ENCODE measurements around the gene CDH4.

The CDH4 gene

DNA sequence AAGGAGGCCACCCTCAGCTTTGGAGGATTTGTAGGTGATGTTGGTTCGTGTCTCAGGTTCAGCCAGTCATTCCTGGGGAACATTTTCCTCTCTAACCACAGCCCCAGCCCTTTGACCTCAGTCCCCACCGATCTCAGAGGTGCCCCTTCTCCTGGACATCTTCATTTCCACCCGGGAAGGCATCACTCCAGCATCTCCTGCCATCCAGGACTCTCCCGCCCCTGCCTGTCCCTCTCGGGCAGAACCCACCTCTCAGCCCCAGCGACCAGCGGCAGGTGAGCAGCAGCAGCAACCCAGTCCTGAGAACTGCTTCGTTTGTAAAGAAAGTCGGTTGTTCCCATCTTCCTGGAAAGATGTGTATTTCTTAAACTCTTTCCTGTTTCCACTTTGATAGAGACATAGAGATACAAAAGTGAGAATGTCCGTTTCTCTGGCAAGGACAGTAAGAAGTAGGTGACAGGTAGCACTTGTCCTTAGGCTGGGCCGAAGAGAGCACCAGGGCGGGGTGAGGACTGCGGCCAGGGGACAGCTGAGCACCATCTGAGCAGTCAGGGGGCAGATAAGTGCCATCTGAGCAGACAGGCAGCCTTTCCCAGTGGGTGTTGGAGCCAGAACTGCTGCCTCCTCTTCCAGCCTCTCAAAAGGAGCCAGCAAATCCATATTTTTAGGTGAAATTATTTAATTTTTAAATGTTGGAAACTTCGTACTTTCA lies 142.2 kb downstream of the CDH4 start:
- TF ChIP-seq, protein P1, sequence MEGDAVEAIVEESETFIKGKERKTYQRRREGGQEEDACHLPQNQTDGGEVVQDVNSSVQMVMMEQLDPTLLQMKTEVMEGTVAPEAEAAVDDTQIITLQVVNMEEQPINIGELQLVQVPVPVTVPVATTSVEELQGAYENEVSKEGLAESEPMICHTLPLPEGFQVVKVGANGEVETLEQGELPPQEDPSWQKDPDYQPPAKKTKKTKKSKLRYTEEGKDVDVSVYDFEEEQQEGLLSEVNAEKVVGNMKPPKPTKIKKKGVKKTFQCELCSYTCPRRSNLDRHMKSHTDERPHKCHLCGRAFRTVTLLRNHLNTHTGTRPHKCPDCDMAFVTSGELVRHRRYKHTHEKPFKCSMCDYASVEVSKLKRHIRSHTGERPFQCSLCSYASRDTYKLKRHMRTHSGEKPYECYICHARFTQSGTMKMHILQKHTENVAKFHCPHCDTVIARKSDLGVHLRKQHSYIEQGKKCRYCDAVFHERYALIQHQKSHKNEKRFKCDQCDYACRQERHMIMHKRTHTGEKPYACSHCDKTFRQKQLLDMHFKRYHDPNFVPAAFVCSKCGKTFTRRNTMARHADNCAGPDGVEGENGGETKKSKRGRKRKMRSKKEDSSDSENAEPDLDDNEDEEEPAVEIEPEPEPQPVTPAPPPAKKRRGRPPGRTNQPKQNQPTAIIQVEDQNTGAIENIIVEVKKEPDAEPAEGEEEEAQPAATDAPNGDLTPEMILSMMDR (conservative IDR thresholded peaks at IDR 0.05; ENCODE audit: low read depth, low read length) = no peak
- no peak for DNase-seq (ENCODE audit: low read depth)

DNA sequence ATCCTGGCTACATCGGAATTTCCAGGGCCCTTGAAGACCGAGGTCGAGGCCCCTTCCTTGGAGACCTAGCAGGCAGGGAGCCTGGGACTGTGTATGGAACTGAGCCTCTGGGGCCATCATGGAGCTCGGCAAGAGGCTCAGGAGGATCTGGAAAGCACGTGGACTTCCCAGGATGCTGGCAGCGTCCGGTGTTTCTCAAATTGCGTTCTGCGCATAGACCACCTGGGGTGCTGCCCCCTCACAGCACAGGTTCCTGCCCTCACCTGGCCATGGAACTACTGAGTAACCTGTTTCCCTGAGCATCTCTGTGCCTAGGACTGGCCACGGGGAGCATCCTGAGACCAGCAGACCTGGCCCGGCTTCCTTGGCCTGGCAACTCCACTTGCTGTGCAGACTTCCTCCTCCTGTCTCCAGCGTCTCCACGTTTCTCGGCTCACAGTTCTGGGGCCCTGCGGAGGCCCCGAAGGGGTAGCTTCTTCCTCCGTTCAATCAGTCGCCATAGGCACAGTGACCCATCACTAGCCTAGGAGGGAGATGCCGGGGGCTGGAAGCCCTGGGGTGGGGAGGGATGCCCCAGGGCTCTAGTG lies 144.3 kb downstream of the CDH4 start:
- H3K4me3 ChIP-seq (ENCODE audit: low read length) = no peak overlapping the region
- no peak for DNase-seq (ENCODE audit: low read depth)
- TF ChIP-seq, protein P1 (conservative IDR thresholded peaks at IDR 0.05; ENCODE audit: low read depth, low read length) = no peak

More for the DNA sequence above, 142.2 kb downstream of the CDH4 start:
- H3K4me3 ChIP-seq (ENCODE audit: low read length) = no peak overlapping the region

DNA sequence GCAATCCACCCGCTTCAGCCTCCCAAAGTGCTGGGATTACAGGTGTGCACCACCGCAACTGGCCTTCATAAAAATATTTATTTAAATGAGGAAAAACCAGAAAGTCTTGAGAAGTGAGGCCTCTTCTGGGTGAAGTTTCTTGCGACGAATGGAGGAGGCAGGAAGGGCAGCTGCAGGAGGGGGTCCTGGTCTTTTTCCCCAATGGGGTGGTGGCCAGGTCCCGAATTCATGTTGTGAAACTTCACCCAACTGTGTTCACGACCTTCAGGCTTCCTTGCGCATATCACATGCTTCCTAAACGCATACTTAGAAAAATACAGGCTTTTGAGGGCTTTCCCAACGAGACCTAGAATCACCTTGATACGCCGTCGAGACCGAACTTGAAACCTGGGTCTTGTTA lies 145.1 kb downstream of the CDH4 start:
- no peak for DNase-seq (ENCODE audit: low read depth)
- no peak overlapping the region for H3K4me3 ChIP-seq (ENCODE audit: low read length)
- TF ChIP-seq, protein P1 (conservative IDR thresholded peaks at IDR 0.05; ENCODE audit: low read depth, low read length) = no peak

DNA sequence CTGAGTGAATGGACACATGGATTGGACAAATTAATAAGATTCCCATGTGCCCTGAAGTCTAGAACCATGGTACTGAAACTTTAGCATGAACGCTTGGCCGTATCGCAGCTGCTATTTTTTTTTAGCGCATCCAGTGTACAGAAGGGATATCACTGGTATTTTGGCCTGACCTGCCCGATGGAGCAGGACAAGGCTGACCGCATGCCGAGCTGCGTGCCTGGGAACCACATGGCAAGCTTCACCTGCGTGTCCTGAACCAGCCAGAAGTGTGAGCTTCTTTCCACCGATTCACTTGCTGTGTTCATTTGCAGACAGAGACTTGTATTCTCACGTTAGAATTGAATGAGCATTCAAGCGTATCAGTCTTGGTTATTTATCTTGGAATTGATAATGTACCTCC lies 145.7 kb downstream of the CDH4 start:
- DNase-seq (ENCODE audit: low read depth) = no peak
- TF ChIP-seq, protein P1 (conservative IDR thresholded peaks at IDR 0.05; ENCODE audit: low read depth, low read length) = no peak
- H3K4me3 ChIP-seq (ENCODE audit: low read length) = no peak overlapping the region

DNA sequence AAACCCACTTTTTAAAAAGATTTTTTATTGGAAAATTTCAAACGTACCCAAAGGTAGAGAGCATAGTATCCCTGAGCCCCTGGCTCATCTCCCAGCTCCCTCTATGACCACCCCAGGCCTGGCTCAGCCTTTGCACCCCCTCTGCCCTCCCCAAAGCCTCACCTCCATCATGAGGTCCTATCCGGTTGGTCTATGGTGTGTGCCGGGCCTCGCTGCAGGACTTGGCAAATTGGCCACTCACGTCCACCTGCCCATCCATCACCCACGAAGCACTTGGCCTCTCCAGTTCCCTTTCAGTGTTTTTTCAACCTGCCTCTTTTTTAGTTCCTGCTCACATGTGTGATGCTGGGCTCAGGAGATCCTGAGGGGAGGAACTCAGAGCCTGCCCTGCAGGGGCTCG lies 147.4 kb downstream of the CDH4 start:
- H3K4me3 ChIP-seq (ENCODE audit: low read length) = no peak overlapping the region
- DNase-seq (ENCODE audit: low read depth) = no peak
- TF ChIP-seq, protein P1 (conservative IDR thresholded peaks at IDR 0.05; ENCODE audit: low read depth, low read length) = no peak

DNA sequence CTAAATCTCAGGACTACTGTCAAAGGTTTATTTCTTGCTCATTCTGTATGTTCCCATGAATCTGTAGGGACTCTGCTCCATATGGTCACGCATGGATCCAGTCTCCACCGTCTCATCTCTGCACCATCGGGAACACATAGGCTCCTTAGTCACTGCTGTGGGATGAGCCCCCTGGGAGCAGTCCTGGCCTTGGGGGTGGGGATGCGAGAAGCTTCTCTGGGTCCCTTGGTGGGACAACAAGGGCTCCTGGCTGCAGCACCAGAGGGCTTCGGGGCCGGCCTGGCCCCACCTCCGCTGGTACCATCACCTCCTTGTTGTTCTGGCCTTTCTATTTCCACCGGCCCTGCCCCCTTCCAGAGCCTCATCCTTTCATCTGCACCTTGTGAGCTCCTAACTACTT lies 148.4 kb downstream of the CDH4 start:
- no peak for DNase-seq (ENCODE audit: low read depth)
- H3K4me3 ChIP-seq (ENCODE audit: low read length) = no peak overlapping the region
- TF ChIP-seq, protein P1 (conservative IDR thresholded peaks at IDR 0.05; ENCODE audit: low read depth, low read length) = no peak

DNA sequence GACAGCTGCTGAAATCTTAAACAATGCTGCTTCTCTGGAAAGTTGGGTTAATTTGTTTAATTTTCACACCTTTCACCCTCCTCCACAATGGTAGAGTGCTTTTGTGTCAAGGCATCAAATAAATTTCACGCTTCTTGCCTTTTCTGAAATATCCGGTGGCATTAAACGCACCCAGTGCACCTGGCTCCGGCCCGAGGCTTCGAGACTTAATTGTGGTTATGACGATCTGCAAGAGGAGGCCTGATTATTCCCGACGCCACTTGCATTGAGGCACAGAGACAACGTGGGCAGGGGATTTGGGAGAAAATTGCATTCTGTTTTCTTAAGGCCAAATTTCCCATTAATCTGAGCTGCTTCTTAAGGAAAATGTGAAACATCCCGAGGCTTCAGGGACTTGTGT lies 152.2 kb downstream of the CDH4 start:
- TF ChIP-seq, protein P1 (conservative IDR thresholded peaks at IDR 0.05; ENCODE audit: low read depth, low read length) = no peak
- no peak overlapping the region for H3K4me3 ChIP-seq (ENCODE audit: low read length)
- no peak for DNase-seq (ENCODE audit: low read depth)
